ENCODE data around the gene NEK1.

- TF ChIP-seq EZH2phosphoT487 (IDR thresholded peaks at IDR 0.05; ENCODE audit: insufficient read depth, low read depth): no peak
- TF ChIP-seq EZH2 (IDR thresholded peaks at IDR 0.05; ENCODE audit: insufficient read depth, poor library complexity, severe bottlenecking): no peak
Measured at GRCh38 chr4:169491211-169491610, 121.2 kb downstream of the NEK1 start.
